Loucy (cell line): ENCODE measurements around the gene VWA7.

Experiments
- CTCF ChIP-seq: fragments of 200-600 bp; sonication (generic); conservative IDR thresholded peaks from 2 replicates; pipeline ENCODE4 v1.5.1; 2014; ENCODE audit warnings: mild to moderate bottlenecking, antibody characterized with exemption, low read length
- EZH2phosphoT487 ChIP-seq: fragments of 200-600 bp; IDR thresholded peaks from 2 replicates; pipeline ENCODE4 v1.6.1; 2018; ENCODE audit warnings: antibody characterized with exemption, mild to moderate bottlenecking, moderate library complexity, borderline replicate concordance

- TF ChIP-seq CTCF (no peak), EZH2phosphoT487 (no peak)
These were observed 1.3 kb downstream of the VWA7 start for GRCh38 chr6:31775633-31776484.
